Endodermal cell (in vitro differentiated cells): ENCODE results near the gene OBSCN. TPM values are rescaled to one million over a fixed set of nuclear protein-coding genes. Genes with fewer than 3 reads are reported as not detected.

Experiments used
- DNase-seq: peaks from one replicate; pipeline ENCODE4 v3.0.0-alpha.2; 2017
- H3K27ac ChIP-seq: 2 replicates; pipeline ENCODE4 v1.5.1; 2013; ENCODE audit warnings: mild to moderate bottlenecking, low read depth, low read length, moderate library complexity
- H3K27me3 ChIP-seq: 2 replicates; pipeline ENCODE4 v1.6.1; 2013; ENCODE audit warnings: mild to moderate bottlenecking, low read length, moderate library complexity; ENCODE audit not compliant: insufficient read depth, control insufficient read depth, poor library complexity, severe bottlenecking
- H3K36me3 ChIP-seq: 2 replicates; pipeline ENCODE4 v1.7.0; 2013; ENCODE audit warnings: mild to moderate bottlenecking, low read length, moderate library complexity; ENCODE audit not compliant: control insufficient read depth, insufficient read depth
- H3K4me1 ChIP-seq: one replicate; pipeline ENCODE4 v1.7.0; 2013; ENCODE audit warnings: low read length; ENCODE audit not compliant: control insufficient read depth, insufficient read depth
- H3K4me3 ChIP-seq: 2 replicates; pipeline ENCODE4 v1.5.1; 2013; ENCODE audit warnings: mild to moderate bottlenecking, low read length, moderate library complexity
- H3K9ac ChIP-seq: 2 replicates; pipeline ENCODE4 v1.6.1; 2013; ENCODE audit warnings: mild to moderate bottlenecking, low read length, moderate library complexity; ENCODE audit not compliant: poor library complexity, severe bottlenecking; ENCODE audit errors: extremely low read depth
- H3K9me3 ChIP-seq: 2 replicates; pipeline ENCODE4 v1.6.1; 2013; ENCODE audit warnings: mild to moderate bottlenecking, low read length, moderate library complexity; ENCODE audit not compliant: control insufficient read depth
- H3K27ac Mint-ChIP-seq: 2 replicates; pipeline ENCODE4 v1.8.0; 2020; ENCODE audit warnings: mixed read lengths
- H3K27me3 Mint-ChIP-seq: 2 replicates; pipeline ENCODE4 v1.8.0; 2021; ENCODE audit warnings: mild to moderate bottlenecking, mixed read lengths; ENCODE audit not compliant: insufficient read depth
- H3K36me3 Mint-ChIP-seq: 2 replicates; pipeline ENCODE4 v1.8.0; 2020; ENCODE audit warnings: low read depth, mixed read lengths
- H3K4me1 Mint-ChIP-seq: 2 replicates; pipeline ENCODE4 v1.8.0; 2020; ENCODE audit warnings: mixed read lengths
- H3K4me3 Mint-ChIP-seq: 2 replicates; pipeline ENCODE4 v1.8.0; 2020; ENCODE audit warnings: mild to moderate bottlenecking, moderate library complexity, mixed read lengths
- H3K9me3 Mint-ChIP-seq: 2 replicates; pipeline ENCODE4 v1.8.0; 2020; ENCODE audit warnings: mild to moderate bottlenecking, mixed read lengths
- CTCF ChIP-seq: fragments of 200-600 bp; sonication (generic); conservative IDR thresholded peaks from 2 replicates; pipeline ENCODE4 v1.5.0; 2021; ENCODE audit warnings: antibody characterized with exemption, mild to moderate bottlenecking
- WGBS, 2 experiments: methylation state at CpG; one replicate each; pipeline versions ENCODE4 v1.1.5 to v1.1.7; 2013; ENCODE audit warnings: missing lambda C conversion rate in 2 of 2, mixed read lengths in 1 of 2; ENCODE audit not compliant: insufficient coverage in 1 of 2, insufficient read length in 1 of 2; 5-methylcytosine and 5-hydroxymethylcytosine counted together
- total RNA-seq, 2 donors: library from RNA; stranded (reverse); fragmentation: NEBNext Ultra II Directional in 1 of 2; extraction: Animal tissue kit (Norgen Biotek cat#: 25700) in 1 of 2; gene quantifications; 2 replicates in 1 of 2; 3 replicates in 1 of 2; pipeline ENCODE4 v1.2.1, GENCODE V29; 2021

Gene OBSCN
- total RNA-seq, 2 donors from 2014 or later = 53.7 to 68.9 TPM

- no peak overlapping the region for H3K27ac Mint-ChIP-seq
- no peak overlapping the region for H3K4me3 Mint-ChIP-seq
- no peak for TF ChIP-seq CTCF
- no peaks in the 10 kb centered on the region for H3K9me3 ChIP-seq
- H3K4me1 ChIP-seq = no peaks in the 10 kb centered on the region
- DNase-seq = peak; percentile 33
- no peaks in the 10 kb centered on the region for H3K27me3 Mint-ChIP-seq
- peaks cover 35% of the 10 kb centered on the region for H3K36me3 Mint-ChIP-seq
- H3K4me3 ChIP-seq = no peak overlapping the region
- peaks cover 13% of the 10 kb centered on the region for H3K36me3 ChIP-seq
- H3K4me1 Mint-ChIP-seq = no peaks in the 10 kb centered on the region
- H3K27ac ChIP-seq = no peak overlapping the region
- 90 to 91% methylated on average over 7 to 9 of the region's 9 CpGs for WGBS, 2 experiments
- H3K27me3 ChIP-seq = no peaks in the 10 kb centered on the region
- H3K9ac ChIP-seq = no peak overlapping the region
- peaks cover 14% of the 10 kb centered on the region for H3K9me3 Mint-ChIP-seq
Measured at GRCh38 chr1:228346731-228347130, 138.9 kb downstream of the OBSCN start.

GRCh38 chr1:228347181-228347580 lies 139.3 kb downstream of the OBSCN start:
- no peaks in the 10 kb centered on the region for H3K27me3 Mint-ChIP-seq
- peaks cover 35% of the 10 kb centered on the region for H3K36me3 Mint-ChIP-seq
- no peak overlapping the region for H3K4me3 ChIP-seq
- no peaks in the 10 kb centered on the region for H3K27me3 ChIP-seq
- H3K27ac ChIP-seq = no peak overlapping the region
- no peaks in the 10 kb centered on the region for H3K9me3 ChIP-seq
- no peak overlapping the region for H3K27ac Mint-ChIP-seq
- H3K9me3 Mint-ChIP-seq = peaks cover 14% of the 10 kb centered on the region
- no peaks in the 10 kb centered on the region for H3K4me1 ChIP-seq
- peak; percentile 29 for DNase-seq
- no peaks in the 10 kb centered on the region for H3K4me1 Mint-ChIP-seq
- 91 to 95% methylated on average over 4 to 7 of the region's 7 CpGs for WGBS, 2 experiments
- H3K9ac ChIP-seq = no peak overlapping the region
- no peak for TF ChIP-seq CTCF
- no peak overlapping the region for H3K4me3 Mint-ChIP-seq
- H3K36me3 ChIP-seq = peaks cover 13% of the 10 kb centered on the region

- no peak overlapping the region for H3K4me3 Mint-ChIP-seq
- H3K27me3 Mint-ChIP-seq = no peaks in the 10 kb centered on the region
- peaks cover 9% of the 10 kb centered on the region for H3K9me3 Mint-ChIP-seq
- DNase-seq = peak; percentile 24
- TF ChIP-seq CTCF = no peak
- Histone ChIP-seq H3K9ac (no peak overlapping the region), H3K4me3 (no peak overlapping the region), H3K4me1 (no peaks in the 10 kb centered on the region), H3K36me3 (peaks cover 7% of the 10 kb centered on the region), H3K27ac (no peak overlapping the region), H3K9me3 (no peaks in the 10 kb centered on the region), H3K27me3 (no peaks in the 10 kb centered on the region)
- H3K36me3 Mint-ChIP-seq = peaks cover 18% of the 10 kb centered on the region
- H3K4me1 Mint-ChIP-seq = no peaks in the 10 kb centered on the region
- WGBS, 2 experiments = 83 to 87% methylated on average over 10 to 11 of the region's 12 CpGs
- no peak overlapping the region for H3K27ac Mint-ChIP-seq
Measured at GRCh38 chr1:228348708-228349467, 141.0 kb downstream of the OBSCN start.
